ENCODE measurements around the gene DNASE2.

The DNASE2 gene

GRCh38 chr19:12833738-12834565, 47.3 kb downstream of the DNASE2 start:
- TF ChIP-seq TAF1 (IDR thresholded peaks at IDR 0.05; ENCODE audit: borderline replicate concordance, insufficient read depth, low read length) = no peak
- TF ChIP-seq SIN3A (IDR thresholded peaks at IDR 0.05; ENCODE audit: borderline replicate concordance, insufficient read depth, low read length) = 0 out of 2 replicates have a peak, but pooled peaks have one; percentile 11
- peak; percentile 13 for TF ChIP-seq FOXP2 (optimal IDR thresholded peaks at IDR 0.05; ENCODE audit: borderline replicate concordance, extremely low read depth, extremely low read length, insufficient read depth)
- peak; percentile 27; the same call in 1 of the 2 replicates for TF ChIP-seq POLR2AphosphoS5 (IDR thresholded peaks at IDR 0.05; ENCODE audit: low read depth, low read length)
- TF ChIP-seq, protein P1, sequence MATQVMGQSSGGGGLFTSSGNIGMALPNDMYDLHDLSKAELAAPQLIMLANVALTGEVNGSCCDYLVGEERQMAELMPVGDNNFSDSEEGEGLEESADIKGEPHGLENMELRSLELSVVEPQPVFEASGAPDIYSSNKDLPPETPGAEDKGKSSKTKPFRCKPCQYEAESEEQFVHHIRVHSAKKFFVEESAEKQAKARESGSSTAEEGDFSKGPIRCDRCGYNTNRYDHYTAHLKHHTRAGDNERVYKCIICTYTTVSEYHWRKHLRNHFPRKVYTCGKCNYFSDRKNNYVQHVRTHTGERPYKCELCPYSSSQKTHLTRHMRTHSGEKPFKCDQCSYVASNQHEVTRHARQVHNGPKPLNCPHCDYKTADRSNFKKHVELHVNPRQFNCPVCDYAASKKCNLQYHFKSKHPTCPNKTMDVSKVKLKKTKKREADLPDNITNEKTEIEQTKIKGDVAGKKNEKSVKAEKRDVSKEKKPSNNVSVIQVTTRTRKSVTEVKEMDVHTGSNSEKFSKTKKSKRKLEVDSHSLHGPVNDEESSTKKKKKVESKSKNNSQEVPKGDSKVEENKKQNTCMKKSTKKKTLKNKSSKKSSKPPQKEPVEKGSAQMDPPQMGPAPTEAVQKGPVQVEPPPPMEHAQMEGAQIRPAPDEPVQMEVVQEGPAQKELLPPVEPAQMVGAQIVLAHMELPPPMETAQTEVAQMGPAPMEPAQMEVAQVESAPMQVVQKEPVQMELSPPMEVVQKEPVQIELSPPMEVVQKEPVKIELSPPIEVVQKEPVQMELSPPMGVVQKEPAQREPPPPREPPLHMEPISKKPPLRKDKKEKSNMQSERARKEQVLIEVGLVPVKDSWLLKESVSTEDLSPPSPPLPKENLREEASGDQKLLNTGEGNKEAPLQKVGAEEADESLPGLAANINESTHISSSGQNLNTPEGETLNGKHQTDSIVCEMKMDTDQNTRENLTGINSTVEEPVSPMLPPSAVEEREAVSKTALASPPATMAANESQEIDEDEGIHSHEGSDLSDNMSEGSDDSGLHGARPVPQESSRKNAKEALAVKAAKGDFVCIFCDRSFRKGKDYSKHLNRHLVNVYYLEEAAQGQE (IDR thresholded peaks at IDR 0.05; ENCODE audit: insufficient read depth in 1 of 2, low read depth in 2 of 2, low read length in 2 of 2) = no peak

DNA sequence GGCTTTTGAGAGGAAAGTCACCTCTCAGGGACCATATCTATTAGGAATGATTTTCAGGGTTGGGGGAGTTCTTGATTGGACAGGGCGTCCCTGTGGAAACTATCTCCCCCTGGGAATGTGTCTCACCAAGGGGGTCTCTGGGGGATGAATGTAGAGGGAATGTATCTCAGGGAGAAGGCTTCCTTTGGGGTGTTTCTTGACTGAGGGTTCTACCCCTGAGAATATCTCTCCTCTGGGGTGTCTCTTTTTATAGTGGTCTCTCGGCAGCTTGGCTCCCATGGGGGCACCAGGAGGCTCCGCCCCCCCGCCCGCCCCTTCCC, 47.9 kb downstream of the DNASE2 start:
- no peak for TF ChIP-seq SIN3A (IDR thresholded peaks at IDR 0.05; ENCODE audit: borderline replicate concordance, insufficient read depth, low read length)
- TF ChIP-seq, protein P1 (IDR thresholded peaks at IDR 0.05; ENCODE audit: insufficient read depth in 1 of 2, low read depth in 2 of 2, low read length in 2 of 2) = no peak
- no peak for TF ChIP-seq FOXP2 (optimal IDR thresholded peaks at IDR 0.05; ENCODE audit: borderline replicate concordance, extremely low read depth, extremely low read length, insufficient read depth)
- no peak for TF ChIP-seq POLR2AphosphoS5 (IDR thresholded peaks at IDR 0.05; ENCODE audit: low read depth, low read length)
- no peak for TF ChIP-seq TAF1 (IDR thresholded peaks at IDR 0.05; ENCODE audit: borderline replicate concordance, insufficient read depth, low read length)

GRCh38 chr19:12828494-12828893, 52.8 kb downstream of the DNASE2 start:
- TF ChIP-seq POLR2AphosphoS5 (IDR thresholded peaks at IDR 0.05; ENCODE audit: low read depth, low read length) (no peak), SIN3A (IDR thresholded peaks at IDR 0.05; ENCODE audit: borderline replicate concordance, insufficient read depth, low read length) (no peak), FOXP2 (optimal IDR thresholded peaks at IDR 0.05; ENCODE audit: borderline replicate concordance, extremely low read depth, extremely low read length, insufficient read depth) (no peak), TAF1 (IDR thresholded peaks at IDR 0.05; ENCODE audit: borderline replicate concordance, insufficient read depth, low read length) (no peak)
- TF ChIP-seq, protein P1 (IDR thresholded peaks at IDR 0.05; ENCODE audit: insufficient read depth in 1 of 2, low read depth in 2 of 2, low read length in 2 of 2) = no peak

- TF ChIP-seq, protein P1 (IDR thresholded peaks at IDR 0.05; ENCODE audit: insufficient read depth in 1 of 2, low read depth in 2 of 2, low read length in 2 of 2) = no peak
- no peak for TF ChIP-seq TAF1 (IDR thresholded peaks at IDR 0.05; ENCODE audit: borderline replicate concordance, insufficient read depth, low read length)
- no peak for TF ChIP-seq SIN3A (IDR thresholded peaks at IDR 0.05; ENCODE audit: borderline replicate concordance, insufficient read depth, low read length)
- no peak for TF ChIP-seq FOXP2 (optimal IDR thresholded peaks at IDR 0.05; ENCODE audit: borderline replicate concordance, extremely low read depth, extremely low read length, insufficient read depth)
- no peak for TF ChIP-seq POLR2AphosphoS5 (IDR thresholded peaks at IDR 0.05; ENCODE audit: low read depth, low read length)
Measured at GRCh38 chr19:12825254-12826131, 55.8 kb downstream of the DNASE2 start.

Measured in PFSK-1 (cell line).